Adrenal gland (tissue), 12 donors: ENCODE measurements around the gene INO80D. TPM values are rescaled to one million over a fixed set of nuclear protein-coding genes. Genes with fewer than 3 reads are reported as not detected.
A peak's percentile ranks its signal among the peaks of the same experiment; 100 is the strongest.

Experiments used
- DNase-seq, 7 donors: peaks; one replicate each; pipeline ENCODE4 v3.0.0-alpha.2; 2019 to 2020
- H3K27ac ChIP-seq, 5 donors: fragments of 200-600 bp; sonication (generic) in 4 of 5; 1 replicate in 3 of 5; 2 replicates in 2 of 5; pipeline versions ENCODE4 v1.5.1 to v1.8.0; 2016 to 2020; ENCODE audit warnings: mild to moderate bottlenecking in 1 of 5
- H3K27me3 ChIP-seq: fragments of 200-600 bp; 2 replicates; pipeline ENCODE4 v1.8.0; 2021
- H3K36me3 ChIP-seq, 2 donors: fragments of 200-600 bp; replicated peaks in 1 of 2; 1 replicate in 1 of 2; 2 replicates in 1 of 2; pipeline versions ENCODE4 v1.5.1 to v1.8.0; 2018 to 2022
- H3K4me1 ChIP-seq, 2 donors: fragments of 200-600 bp; replicated peaks in 1 of 2; 1 replicate in 1 of 2; 2 replicates in 1 of 2; pipeline versions ENCODE4 v1.5.1 to v1.8.0; 2018 to 2021
- H3K4me3 ChIP-seq, 4 donors: fragments of 200-600 bp; sonication (generic) in 3 of 4; one replicate each; pipeline ENCODE4 v1.5.1; 2016 to 2018
- H3K9me3 ChIP-seq, 3 donors: fragments of 200-600 bp; sonication (generic) in 1 of 3; replicated peaks in 1 of 3; 1 replicate in 2 of 3; 2 replicates in 1 of 3; pipeline versions ENCODE4 v1.5.1 to v1.8.0; 2016 to 2021
- CTCF ChIP-seq, 6 experiments: fragments of 450-650 bp in 4 of 6; fragments of 200-600 bp in 2 of 6; sonication (generic) in 1 of 6; IDR thresholded peaks; 1 replicate in 5 of 6; 2 replicates in 1 of 6; pipeline versions ENCODE4 v1.5.1 to v1.8.0; 2016 to 2021; ENCODE audit warnings: antibody characterized with exemption in 6 of 6, mild to moderate bottlenecking in 2 of 6, moderate library complexity in 1 of 6
- POLR2A ChIP-seq, 2 donors: fragments of 450-650 bp; IDR thresholded peaks; one replicate each; pipeline ENCODE4 v1.6.1; 2017; ENCODE audit warnings: antibody characterized with exemption in 2 of 2, mild to moderate bottlenecking in 2 of 2, moderate library complexity in 1 of 2
- WGBS, 4 donors: extraction: QIAGEN DNeasy Blood & Tissue Kit in 2 of 4; methylation state at CpG; one replicate each; pipeline versions ENCODE4 v1.1.5 to v1.1.7; 2013 to 2017; 5-methylcytosine and 5-hydroxymethylcytosine counted together
- intact Hi-C, 2 donors: fragments of 100-400 bp; cut with DNase I; formaldehyde crosslinking; loops; one replicate each; pipeline versions ENCODE4 v1.14.1 to v1.15.0; 2022 to 2023
- polyA plus RNA-seq, 3 donors: library from polyadenylated mRNA; stranded (reverse); fragments of 200-250 nt in 2 of 3; fragments of 350-450 nt in 1 of 3; fragmentation: Illumina TruSeq in 1 of 3; extraction: RNeasy Lipid Tissue Mini Kit (QIAGEN cat#74804) in 1 of 3; gene quantifications; one replicate each; pipeline ENCODE4 v1.2.3, GENCODE V29; 2013 to 2014
- total RNA-seq, 9 donors: library from RNA; depleted of rRNA in 4 of 9; stranded (reverse); fragments of >200 nt in 4 of 9; fragments of 120-200 nt in 1 of 9; fragmentation: NEBNext Ultra II Directional in 1 of 9; extraction: Animal tissue kit (Norgen Biotek cat#: 25700) in 1 of 9; gene quantifications; one replicate each; pipeline versions ENCODE4 v1.1.0 to v1.2.4, GENCODE V29; 2013 to 2023
- donor health status: healthy with polysubstance abuse.
- donor health status: Bipolar disorder and iron deficiency.
- donor health status: DM: yes; HTN: yes; CAD: no.
- donor health status: DM: no; HTN: no; CAD: no.
- donor health status: DM: no; HTN: no; CAD: no.
- donor health status: DM: yes; HTN: yes; CAD: no.

The INO80D gene
- total and polyA plus RNA-seq, 12 donors, result 2.7 to 24.6 (median 14.1) TPM

- peaks cover 0 to 39% of the 10 kb centered on the region in 2 donors for H3K36me3 ChIP-seq
These were observed 74.9 kb downstream of the INO80D start for GRCh38 chr2:206011018-206011614.

DNA sequence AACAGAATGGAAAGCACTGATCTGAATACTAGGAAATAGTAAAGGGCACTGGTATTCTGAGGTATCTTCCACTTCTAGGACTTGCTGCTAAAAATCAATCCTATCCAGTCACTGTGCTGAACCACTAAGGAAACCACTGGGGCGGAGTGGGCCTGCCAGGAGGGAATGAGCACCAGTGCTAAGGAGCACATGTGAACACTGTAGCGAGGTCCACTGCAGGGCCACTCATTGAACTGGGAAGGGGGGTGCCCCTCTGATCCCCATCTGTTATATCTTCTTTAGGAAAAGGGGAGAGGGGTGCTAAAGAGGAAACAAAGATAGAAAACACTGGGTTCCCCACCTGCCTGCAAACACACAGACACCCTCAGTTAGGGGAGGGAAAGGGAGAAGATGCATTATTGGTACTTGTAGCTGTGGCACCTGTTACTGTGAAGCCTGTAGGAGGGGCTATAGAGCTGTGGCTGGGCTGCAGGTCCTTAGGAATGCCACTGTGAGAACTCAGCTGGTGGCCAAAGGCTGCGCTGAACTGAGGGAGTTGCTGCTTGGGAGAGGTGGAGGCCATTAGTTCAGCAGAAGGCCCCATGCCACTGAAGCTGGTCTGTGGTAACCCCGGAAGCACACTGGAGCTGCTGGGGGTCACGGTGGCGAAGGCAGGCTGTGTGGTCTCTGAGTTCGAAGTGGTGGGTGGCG is 81.8 kb downstream of the INO80D start:
- H3K4me3 ChIP-seq, result no peak overlapping the region
- no peaks in the 10 kb centered on the region for H3K4me1 ChIP-seq
- TF ChIP-seq POLR2A (IDR thresholded peaks at IDR 0.05) (no peak), CTCF (IDR thresholded peaks at IDR 0.05) (peak in 2 of 6 experiments; percentile 15 to 33)
- H3K27me3 ChIP-seq, result no peaks in the 10 kb centered on the region
- H3K27ac ChIP-seq, result no peak overlapping the region
- H3K9me3 ChIP-seq, result no peaks in the 10 kb centered on the region
- intact Hi-C loops, result no loop called here
- DNase-seq, result peak in 3 of 7 donors; percentile 18 to 48 (median 21)
- WGBS, 4 donors, result 94 to 98% (median 97%) methylated on average over 8 of the region's 8 CpGs
- peaks cover 0 to 50% of the 10 kb centered on the region in 2 donors for H3K36me3 ChIP-seq

More at GRCh38 chr2:206011018-206011614, 74.9 kb downstream of the INO80D start:
- Histone ChIP-seq H3K9me3 (no peaks in the 10 kb centered on the region), H3K27me3 (no peaks in the 10 kb centered on the region), H3K4me3 (no peak overlapping the region), H3K27ac (no peak overlapping the region), H3K4me1 (no peaks in the 10 kb centered on the region)
- DNase-seq, result peak in 1 of 7 donors; percentile 51
- WGBS, 4 donors, result 85 to 94% (median 88%) methylated on average over 3 to 4 of the region's 4 CpGs
- intact Hi-C loops, result no loop called here
- TF ChIP-seq POLR2A (IDR thresholded peaks at IDR 0.05) (no peak), CTCF (IDR thresholded peaks at IDR 0.05) (no peak)

DNA sequence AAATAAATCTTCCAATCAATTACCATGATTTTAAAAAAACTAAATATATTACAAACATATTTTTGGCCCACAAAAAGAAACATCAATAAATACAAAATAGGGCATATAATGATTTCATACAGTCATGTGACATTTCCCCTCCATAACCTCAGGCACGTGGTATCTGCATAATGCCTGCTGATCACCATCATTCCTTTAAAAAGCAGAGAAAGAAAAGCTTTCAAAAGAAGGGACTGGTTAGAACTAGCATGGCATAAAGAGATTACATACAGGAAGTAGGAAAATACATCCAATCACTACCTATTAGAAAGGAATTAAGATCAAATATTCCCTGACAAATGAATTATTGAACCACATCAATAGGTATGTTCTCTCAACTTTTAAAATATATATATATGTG is 83.5 kb downstream of the INO80D start:
- Histone ChIP-seq H3K27me3 (no peaks in the 10 kb centered on the region), H3K4me3 (no peak overlapping the region), H3K36me3 (peaks cover 0 to 39% of the 10 kb centered on the region in 2 donors), H3K9me3 (no peaks in the 10 kb centered on the region), H3K4me1 (no peaks in the 10 kb centered on the region), H3K27ac (no peak overlapping the region)
- TF ChIP-seq POLR2A (IDR thresholded peaks at IDR 0.05) (no peak), CTCF (IDR thresholded peaks at IDR 0.05) (no peak)
- no peak for DNase-seq
- 45 to 74% (median 67%) methylated on average over 1 of the region's 1 CpG for WGBS, 4 donors
- intact Hi-C loops, result no loop called here

DNA sequence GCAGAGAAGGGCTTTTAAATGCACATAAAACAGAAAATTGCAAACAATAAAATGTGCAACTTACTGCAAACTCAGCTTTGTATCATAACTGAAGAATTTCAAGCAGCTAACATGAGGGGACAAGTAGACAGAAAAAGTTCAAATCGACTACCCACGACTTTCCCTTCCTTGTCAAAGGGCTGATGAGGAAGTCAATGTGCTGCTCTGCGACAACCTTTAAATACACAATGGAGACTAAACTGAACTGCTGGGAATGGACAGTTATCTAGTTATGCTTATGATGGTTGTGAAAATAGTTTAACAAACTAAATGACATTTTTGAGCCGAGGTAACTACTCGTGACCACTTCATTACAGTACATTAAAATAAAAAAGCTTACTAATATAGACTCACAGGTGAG is 84.1 kb downstream of the INO80D start:
- DNase-seq, result no peak
- Histone ChIP-seq H3K27ac (no peak overlapping the region), H3K4me3 (no peak overlapping the region), H3K4me1 (no peaks in the 10 kb centered on the region), H3K27me3 (no peaks in the 10 kb centered on the region), H3K9me3 (no peaks in the 10 kb centered on the region), H3K36me3 (peaks cover 0 to 35% of the 10 kb centered on the region in 2 donors)
- intact Hi-C loops, result no loop called here
- WGBS, 4 donors, result 70 to 84% (median 82%) methylated on average over 5 of the region's 5 CpGs
- TF ChIP-seq CTCF (IDR thresholded peaks at IDR 0.05), result no peak
- TF ChIP-seq POLR2A (IDR thresholded peaks at IDR 0.05), result no peak
